Fibroblast of peridontal ligament (primary cell): ENCODE measurements around the gene DDX10.
"Not testable (repeated sequence)": the region's sequence is repeated elsewhere in the genome, so short reads cannot be mapped to it uniquely, and the experiment has no call there.

ENCODE experiments used
- DNase-seq: peaks from one replicate; pipeline ENCODE4 v3.0.0-alpha.2; 2010; ENCODE audit errors: extremely low read depth

Gene DDX10

GRCh38 chr11:108664730-108665525, at the start of gene DDX10:
TSS of gene DDX10 (plus strand) at chr11:108665069. CDS start at chr11:108665154, 85 bp downstream.
- peak; percentile 98 for DNase-seq

GRCh38 chr11:108616549-108616948, 48.3 kb upstream of the DDX10 start:
- DNase-seq: peak; percentile 17

GRCh38 chr11:108617055-108617454, 47.8 kb upstream of the DDX10 start:
- DNase-seq: no peak

- no peak for DNase-seq
Observed at GRCh38 chr11:108618529-108618928, 46.3 kb upstream of the DDX10 start.

- no peak for DNase-seq
Observed at GRCh38 chr11:108620958-108621772, 43.7 kb upstream of the DDX10 start.

- no peak for DNase-seq
Observed at GRCh38 chr11:108622341-108622740, 42.5 kb upstream of the DDX10 start.

- no peak for DNase-seq
Observed at GRCh38 chr11:108624196-108624925, 40.5 kb upstream of the DDX10 start.

- DNase-seq: no peak
Observed at GRCh38 chr11:108628326-108628725, 36.5 kb upstream of the DDX10 start.

GRCh38 chr11:108628812-108629211, 36.1 kb upstream of the DDX10 start:
- no peak for DNase-seq

- no peak for DNase-seq
Observed at GRCh38 chr11:108629274-108629673, 35.6 kb upstream of the DDX10 start.

- peak; percentile 19 for DNase-seq
Observed at GRCh38 chr11:108632041-108632704, 32.7 kb upstream of the DDX10 start.

- DNase-seq: no peak
Observed at GRCh38 chr11:108635106-108635505, 29.8 kb upstream of the DDX10 start.

GRCh38 chr11:108636222-108636621, 28.6 kb upstream of the DDX10 start:
- DNase-seq: no peak

- no peak for DNase-seq
Observed at GRCh38 chr11:108639146-108639545, 25.7 kb upstream of the DDX10 start.

- not testable (repeated sequence) for DNase-seq
Observed at GRCh38 chr11:108641752-108642151, 23.1 kb upstream of the DDX10 start.

GRCh38 chr11:108643974-108644373, 20.9 kb upstream of the DDX10 start:
- DNase-seq: no peak

- no peak for DNase-seq
Observed at GRCh38 chr11:108645970-108646369, 18.9 kb upstream of the DDX10 start.

- no peak for DNase-seq
Observed at GRCh38 chr11:108647387-108647700, 17.5 kb upstream of the DDX10 start.

- DNase-seq: peak; percentile 91
Observed at GRCh38 chr11:108647701-108648527, 17.0 kb upstream of the DDX10 start.

- no peak for DNase-seq
Observed at GRCh38 chr11:108648528-108648885, 16.4 kb upstream of the DDX10 start.

- not testable (repeated sequence) for DNase-seq
Observed at GRCh38 chr11:108654100-108654499, 10.8 kb upstream of the DDX10 start.
